ENCODE results near the gene PRKG1.
"Not testable (repeated sequence)": the region's sequence is repeated elsewhere in the genome, so short reads cannot be mapped to it uniquely, and the experiment has no call there.

Gene PRKG1

DNA sequence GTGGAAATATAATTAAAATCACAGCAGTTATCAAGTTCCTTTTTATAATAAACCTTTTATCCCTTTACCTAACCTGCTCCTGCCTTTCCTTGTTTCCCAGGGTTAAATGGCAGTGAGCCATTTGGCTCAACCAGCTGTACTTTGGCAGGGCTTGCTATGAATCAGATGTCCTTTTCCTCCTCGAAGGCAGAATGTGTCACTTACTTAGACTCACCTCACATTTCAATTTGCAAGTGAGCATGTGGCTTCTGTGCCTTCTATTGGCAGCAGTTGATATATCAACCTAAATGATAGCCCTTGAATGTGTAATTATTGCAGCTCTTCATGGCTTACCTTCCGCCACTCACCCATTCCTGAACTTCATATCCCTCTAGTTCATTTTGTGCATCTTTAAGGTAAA, 323.4 kb downstream of the PRKG1 start:
- DNase-seq: peak in 1 of 2 experiments; percentile 26

- no peak for DNase-seq
Observed at GRCh38 chr10:51399840-51400239, 325.6 kb downstream of the PRKG1 start.

- no peak for DNase-seq
Observed at GRCh38 chr10:51400392-51401096, 326.3 kb downstream of the PRKG1 start.

- no peak for DNase-seq
Observed at GRCh38 chr10:51403521-51403920, 329.2 kb downstream of the PRKG1 start.

DNA sequence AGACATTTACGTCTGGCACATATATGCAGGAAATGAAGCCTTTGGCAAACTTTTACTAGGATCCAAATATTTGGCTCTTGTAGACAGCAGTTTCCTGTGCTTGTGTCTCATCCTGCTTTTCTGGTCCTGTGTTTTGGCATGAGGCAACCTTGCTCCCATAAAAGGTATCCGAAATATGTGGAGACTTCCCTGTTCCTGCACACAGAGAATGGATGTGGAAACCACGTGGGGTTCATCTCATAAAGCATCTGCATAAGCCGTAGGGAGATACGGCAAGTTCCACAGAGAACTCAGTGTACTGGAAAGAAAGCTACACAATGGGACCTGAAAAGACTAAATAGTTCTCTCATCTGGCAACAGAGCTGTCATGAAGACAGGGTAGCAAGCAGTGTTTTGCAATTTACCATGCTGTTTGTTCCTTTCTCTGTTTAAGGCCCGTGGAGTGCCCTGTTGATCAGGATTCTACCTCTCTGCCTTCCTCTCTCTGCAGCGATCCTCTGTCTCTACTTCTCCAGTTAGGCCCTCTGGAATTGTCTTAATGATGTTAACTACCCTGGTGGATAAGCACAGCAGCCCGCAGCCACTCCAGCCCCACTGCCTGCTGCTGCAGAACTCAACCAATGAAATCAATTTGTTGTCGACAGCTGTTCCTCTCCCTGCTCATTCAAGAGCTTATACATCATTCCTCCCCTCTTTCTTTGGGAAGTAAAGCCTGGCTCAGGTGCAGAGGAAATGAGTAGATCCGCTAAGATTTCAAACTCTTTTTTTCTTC, 331.5 kb downstream of the PRKG1 start:
- peak; percentile 14 to 69 for DNase-seq

DNA sequence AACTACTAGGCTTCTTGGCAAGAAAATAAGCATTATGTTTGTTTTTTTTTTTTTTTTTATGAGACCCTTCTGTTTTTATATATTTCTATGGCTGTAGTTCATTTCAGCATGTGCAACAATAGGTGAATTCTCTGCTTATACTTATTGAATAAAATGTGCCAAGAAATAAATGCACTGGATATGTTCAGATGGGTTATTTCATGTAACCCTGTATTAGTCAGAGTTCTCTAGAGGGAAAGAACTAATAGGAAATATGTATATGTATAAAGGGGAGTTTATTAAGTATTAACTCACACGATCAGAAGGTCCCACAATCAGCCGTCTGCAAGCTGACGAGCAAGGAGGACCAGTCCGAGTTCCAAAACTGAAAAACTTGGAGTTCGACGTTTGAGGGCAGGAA, 332.3 kb downstream of the PRKG1 start:
- DNase-seq: no peak

- DNase-seq: no peak
Observed at GRCh38 chr10:51416494-51416893, 342.2 kb downstream of the PRKG1 start.

- DNase-seq: no peak
Observed at GRCh38 chr10:51419196-51420093, 345.2 kb downstream of the PRKG1 start.

DNA sequence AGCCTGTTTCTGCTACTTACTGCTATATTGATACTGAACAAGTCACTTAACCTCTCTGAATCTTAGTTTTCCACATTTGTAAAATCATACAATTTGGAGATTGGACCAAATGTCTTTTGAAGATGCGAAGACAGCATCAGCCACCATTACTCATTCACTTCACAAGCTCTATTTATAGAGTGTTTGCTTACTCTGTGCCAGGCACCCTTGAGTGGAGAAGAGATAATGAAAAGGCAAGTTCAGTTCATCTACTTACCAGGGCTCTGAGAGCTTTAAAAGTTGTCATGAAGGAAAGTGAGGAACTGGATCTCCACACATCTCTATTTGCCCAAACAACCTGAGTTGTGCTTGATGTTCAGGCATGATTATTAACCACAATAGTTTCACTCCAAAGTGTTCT, 347.6 kb downstream of the PRKG1 start:
- no peak for DNase-seq

- peak in 1 of 2 experiments; percentile 29 for DNase-seq
Observed at GRCh38 chr10:51422311-51423120, 348.2 kb downstream of the PRKG1 start.

DNA sequence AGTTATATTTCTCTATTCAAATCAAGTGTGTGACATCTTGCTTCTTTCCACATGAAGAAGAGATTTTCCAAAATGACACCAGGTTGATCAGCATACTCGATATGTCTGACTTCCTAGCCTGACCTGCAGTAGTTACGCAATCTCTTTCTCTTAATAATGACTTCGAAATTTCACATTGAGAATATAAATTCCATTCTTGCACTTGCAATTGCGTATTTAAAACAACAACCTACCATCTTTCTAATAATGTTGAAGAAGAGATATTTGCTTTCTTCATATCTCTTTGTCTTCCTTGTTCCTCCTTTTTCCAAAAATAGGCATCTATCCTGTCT, 348.8 kb downstream of the PRKG1 start:
- no peak for DNase-seq

- DNase-seq: no peak
Observed at GRCh38 chr10:51425431-51425830, 351.1 kb downstream of the PRKG1 start.

- no peak for DNase-seq
Observed at GRCh38 chr10:51427758-51428157, 353.5 kb downstream of the PRKG1 start.

- DNase-seq: no peak
Observed at GRCh38 chr10:51430506-51430905, 356.2 kb downstream of the PRKG1 start.

DNA sequence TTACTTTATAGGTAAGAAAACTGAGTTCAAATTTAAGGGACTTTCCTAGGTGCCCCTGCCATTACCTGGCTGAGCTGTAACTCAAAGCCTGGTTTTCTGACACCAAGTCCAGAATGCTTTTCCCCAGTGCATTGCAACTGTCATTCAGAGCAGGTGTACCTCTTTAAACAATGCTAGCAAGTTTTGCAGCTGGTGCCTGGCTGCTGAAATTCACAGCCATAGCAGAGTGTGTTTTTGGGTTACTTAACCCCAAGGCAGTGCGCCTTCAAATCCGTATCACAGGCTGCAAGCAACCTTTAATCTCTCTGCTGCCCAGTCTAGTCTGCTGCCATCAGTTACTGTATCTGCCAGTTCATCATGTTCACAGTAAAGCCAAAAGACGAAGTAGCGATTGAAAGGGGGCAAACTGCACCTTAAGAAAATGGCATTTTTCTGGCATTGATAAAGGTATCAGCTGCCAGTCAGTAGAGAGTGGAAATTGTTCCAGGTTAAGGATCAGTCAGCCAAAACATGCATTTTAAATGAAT, 359.7 kb downstream of the PRKG1 start:
- no peak for DNase-seq

DNA sequence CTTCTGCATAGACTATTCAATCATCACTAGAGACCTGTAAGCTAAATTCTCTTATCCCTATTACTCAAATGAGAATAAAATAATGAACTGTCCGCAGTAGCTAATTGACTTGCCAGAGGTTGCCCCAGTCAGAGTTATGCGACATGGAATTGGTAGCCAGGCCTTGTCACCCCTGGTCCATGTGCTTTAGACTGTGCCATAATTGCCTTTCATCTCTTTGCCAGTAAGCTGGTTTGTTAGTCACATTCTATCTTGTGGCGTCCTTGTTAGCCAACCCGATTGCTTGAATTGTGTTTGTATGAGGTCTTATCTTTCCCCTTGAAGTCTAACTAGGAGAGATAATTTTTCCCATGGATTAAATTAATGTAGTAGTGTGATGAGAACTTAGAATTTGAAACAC, 362.5 kb downstream of the PRKG1 start:
- DNase-seq: no peak

DNA sequence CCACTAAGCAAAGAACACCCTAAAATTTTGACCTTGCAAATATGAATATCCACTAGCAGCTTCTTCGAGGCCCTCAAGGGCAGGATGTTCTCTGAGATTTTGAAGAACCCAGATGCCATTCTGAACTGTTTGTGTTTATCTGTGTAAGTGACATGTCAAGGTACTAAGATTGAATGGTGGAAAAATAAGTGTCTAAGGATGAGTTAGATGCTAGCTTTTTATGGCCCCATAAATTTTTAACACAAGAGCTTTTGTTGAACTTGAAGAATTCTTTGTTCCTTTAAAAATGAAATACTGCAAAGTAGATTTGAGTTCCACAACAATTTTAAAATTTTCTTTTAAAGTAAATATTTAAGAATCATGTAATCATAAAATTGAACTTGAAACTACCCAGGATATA, 365.4 kb downstream of the PRKG1 start:
- DNase-seq: no peak

DNA sequence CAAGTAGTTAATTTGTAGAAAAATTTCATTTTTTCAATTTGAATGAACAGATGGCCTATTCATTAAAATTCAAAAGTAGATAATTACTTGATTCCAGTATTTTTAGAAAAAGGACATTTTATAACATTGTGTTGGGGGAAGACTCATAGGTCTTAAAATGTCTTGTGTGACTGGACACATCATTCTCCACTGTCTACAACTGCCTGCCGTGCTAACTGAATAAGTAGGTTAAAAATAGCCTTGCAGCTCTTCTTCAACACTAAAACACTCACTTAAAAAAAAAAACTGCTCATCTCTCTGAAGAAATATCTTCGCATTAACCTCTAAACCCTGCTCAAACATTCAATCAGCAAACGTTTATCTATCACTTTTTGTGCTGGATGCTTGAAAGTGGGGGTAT, 371.3 kb downstream of the PRKG1 start:
- no peak for DNase-seq

- DNase-seq: no peak
Observed at GRCh38 chr10:51447119-51447518, 372.8 kb downstream of the PRKG1 start.

- DNase-seq: not testable (repeated sequence)
Observed at GRCh38 chr10:51455762-51456161, 381.5 kb downstream of the PRKG1 start.

GRCh38 chr10:51459476-51459875, 385.2 kb downstream of the PRKG1 start:
- DNase-seq: peak in 1 of 2 experiments; percentile 0

- DNase-seq: no peak
Observed at GRCh38 chr10:51462076-51462779, 387.9 kb downstream of the PRKG1 start.

All from NCI-H524 (cell line).